Measurements from ENCODE around the gene IPCEF1. TPM values are rescaled to one million over a fixed set of nuclear protein-coding genes. Genes with fewer than 3 reads are reported as not detected.
"Not testable (repeated sequence)": the region's sequence is repeated elsewhere in the genome, so short reads cannot be mapped to it uniquely, and the experiment has no call there.

IPCEF1 gene
- polyA plus RNA-seq, 4 donors, result 3.1 to 8.0 (median 6.7) TPM

DNA sequence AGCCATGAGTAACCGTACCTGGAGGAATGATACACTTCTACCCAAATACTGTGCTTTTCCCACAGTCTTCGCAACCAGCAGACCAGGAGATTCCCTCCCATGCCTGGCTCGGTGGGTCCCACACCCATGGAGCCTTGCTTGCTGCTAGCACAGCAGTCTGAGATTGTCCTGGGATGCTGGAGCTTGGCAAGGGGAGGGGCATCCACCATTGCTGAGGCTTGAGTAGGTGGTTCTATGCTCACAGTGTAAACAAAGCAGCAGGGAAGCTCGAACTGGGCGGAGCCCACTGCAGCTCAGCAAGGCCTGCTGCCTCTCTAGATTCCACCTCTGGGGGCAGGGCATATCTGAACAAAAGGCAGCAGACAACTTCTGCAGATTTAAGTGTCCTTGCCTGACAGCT, 184.2 kb downstream of the IPCEF1 start:
- not testable (repeated sequence) for DNase-seq (ENCODE audit: low read depth in 4 of 4, low spot score in 3 of 4)

DNA sequence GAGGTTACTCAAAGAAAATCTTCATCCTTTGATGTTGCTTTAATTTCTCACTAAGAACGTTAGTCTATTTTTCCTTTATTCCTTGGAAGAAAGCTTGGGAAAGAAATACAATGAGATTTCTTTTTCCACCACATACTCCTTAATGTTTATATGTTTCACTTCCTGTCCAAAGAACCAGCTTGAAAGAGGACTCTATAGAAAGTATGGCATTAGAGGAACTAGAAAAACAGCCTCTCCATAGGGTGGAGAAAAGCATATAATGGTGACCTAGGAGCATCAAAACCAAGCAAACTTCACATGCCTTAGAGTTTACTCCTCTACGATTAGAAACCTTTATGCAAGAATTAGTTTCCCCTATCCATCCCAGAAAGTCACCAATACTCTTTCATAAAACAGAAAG, 186.5 kb downstream of the IPCEF1 start:
- no peak for DNase-seq (ENCODE audit: low read depth in 4 of 4, low spot score in 3 of 4)

DNA sequence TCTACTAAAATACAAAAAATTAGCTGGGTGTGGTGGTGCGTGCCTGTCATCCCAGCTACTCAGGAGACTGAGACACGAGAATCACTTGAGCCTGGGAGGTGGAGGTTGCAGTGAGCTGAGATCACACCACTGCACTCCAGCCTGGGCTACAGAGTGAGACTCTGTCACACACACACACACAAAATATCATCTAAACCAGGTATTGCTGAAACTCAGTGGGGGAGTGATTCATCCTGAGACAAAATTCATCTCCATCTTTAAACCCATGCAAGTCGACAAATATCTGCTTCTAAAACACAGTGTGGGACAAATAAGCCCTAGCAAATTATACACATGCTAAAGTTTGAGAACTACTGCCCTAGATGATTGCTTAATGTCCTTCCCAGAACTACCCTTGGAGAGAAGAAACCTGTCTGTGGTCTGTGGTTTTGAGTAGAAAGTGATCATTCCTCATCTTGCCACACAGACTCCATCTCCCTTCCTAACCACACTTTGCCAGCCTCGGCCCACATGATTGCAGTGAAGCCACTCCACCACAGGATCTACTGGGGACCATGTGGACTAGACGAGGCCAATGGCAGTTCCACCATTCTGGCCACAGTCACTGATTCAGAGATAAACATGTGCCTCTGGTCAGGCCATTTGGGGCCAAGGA, 187.3 kb downstream of the IPCEF1 start:
- no peak for DNase-seq (ENCODE audit: low read depth in 4 of 4, low spot score in 3 of 4)

DNA sequence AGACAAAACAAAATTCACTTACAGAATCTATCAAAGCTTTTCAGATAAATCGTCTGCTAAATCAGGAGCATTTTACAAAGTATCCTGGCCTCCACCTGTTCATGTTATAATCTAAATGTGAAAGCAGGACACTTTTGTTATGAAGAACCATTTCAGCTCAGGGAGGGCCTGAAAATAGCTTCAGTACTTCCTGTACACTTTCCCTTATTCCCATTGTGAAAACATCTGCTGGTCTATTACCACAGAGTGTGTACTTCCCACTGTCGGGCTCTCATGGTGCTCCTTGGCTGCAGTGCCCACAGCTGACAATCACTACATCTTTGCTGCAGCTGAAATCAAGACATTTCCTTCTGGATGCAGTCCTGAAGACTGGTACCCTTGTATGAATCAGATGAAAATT, 189.5 kb downstream of the IPCEF1 start:
- no peak for DNase-seq (ENCODE audit: low read depth in 4 of 4, low spot score in 3 of 4)

DNA sequence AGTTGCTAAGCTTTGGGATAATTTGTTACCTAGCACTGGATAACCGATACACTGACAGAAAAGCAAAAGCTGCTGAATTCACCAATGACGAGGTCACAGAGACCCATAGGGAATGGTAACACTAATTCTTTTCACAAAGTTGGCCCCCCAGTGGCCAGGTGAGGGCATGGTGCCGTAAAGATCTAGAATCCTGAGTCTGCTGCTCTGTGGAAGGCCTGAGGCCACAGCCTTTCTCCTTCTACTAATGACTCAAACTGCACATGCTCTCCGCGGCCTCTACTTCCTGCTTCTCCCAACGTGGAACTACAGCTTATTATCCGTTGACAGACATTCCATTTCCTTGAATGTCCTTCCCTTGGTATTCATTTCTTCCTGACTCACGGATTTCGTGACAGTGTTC, 190.5 kb downstream of the IPCEF1 start:
- no peak for DNase-seq (ENCODE audit: low read depth in 4 of 4, low spot score in 3 of 4)

DNA sequence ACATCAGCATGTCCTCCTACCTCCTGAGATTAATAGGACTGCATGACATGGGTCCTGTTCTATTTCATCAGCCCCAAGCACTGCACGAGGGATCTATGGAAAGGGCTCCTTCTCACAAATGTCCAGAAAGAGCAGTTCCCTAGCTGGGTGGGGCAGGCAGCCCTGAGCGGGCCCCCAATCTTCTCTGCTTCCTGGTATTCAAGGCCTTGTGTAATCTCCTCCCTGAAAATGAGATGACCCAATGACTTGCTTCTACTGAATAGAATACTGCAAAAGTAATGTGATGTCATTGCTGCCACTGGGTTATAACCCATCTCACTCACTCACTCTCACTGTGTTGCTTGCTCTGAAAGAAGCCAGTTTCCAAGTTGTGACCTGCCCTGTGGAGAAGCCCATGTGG, 191.1 kb downstream of the IPCEF1 start:
- DNase-seq (ENCODE audit: low read depth in 4 of 4, low spot score in 3 of 4), result no peak

DNA sequence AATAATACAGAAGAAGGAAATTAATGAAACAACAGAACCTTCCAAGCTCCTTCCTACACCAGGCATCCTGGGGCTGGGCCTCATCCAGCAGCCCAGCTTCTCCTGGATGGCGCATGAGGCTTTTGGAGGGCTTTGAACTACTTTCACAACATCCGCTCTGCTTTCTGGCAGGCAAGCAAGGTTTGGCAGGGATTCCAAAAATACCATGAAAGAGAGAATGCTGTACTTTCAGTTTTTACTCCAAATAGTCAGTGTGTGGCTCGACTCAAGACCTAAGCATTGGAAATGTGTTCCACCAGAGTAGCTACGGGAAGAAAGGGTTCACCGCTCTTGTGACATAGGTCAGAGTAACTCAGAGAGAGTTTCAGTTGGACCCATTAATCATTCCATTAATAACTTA, 192.2 kb downstream of the IPCEF1 start:
- DNase-seq (ENCODE audit: low read depth in 4 of 4, low spot score in 3 of 4), result peak in 3 of 4 donors; percentile 20 to 47 (median 33)

DNA sequence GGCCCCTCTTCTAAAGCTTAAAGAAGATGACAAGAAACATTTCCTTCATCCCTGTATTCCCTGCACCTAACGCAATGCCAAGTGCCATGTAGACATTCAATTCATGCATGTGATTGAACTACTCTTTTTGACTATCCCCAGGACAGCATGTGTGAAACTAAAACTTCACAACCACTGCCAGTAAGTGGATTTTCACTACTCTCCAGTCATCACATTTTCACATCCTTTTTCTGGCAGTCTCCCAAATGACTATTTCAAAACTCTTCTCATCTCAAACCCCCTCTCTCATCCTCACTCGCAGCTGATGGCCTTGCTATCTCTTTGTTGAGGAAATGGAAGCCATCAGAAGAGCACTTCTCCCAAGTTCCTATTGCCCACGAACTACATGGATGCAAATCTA, 194.9 kb downstream of the IPCEF1 start:
- no peak for DNase-seq (ENCODE audit: low read depth in 4 of 4, low spot score in 3 of 4)

DNA sequence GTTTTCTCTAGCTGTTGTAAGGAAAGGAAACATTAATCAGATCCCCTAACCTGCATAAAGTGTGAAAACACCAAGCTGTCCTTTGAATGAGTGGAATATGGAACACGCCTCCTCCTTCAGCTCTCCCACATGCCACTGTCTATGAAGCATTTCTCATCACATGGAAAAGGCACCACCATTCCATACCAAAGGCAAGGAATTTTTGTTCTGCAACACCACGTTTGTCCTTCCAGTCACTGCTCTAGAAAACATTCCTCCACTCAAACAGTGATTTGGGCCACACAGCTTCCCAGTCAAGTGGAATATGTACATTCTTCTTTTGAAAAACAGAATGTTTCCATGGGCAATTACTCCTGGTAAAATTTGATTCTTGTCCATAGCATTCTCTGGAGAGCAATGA, 197.5 kb downstream of the IPCEF1 start:
- DNase-seq (ENCODE audit: low read depth in 4 of 4, low spot score in 3 of 4), result no peak

DNA sequence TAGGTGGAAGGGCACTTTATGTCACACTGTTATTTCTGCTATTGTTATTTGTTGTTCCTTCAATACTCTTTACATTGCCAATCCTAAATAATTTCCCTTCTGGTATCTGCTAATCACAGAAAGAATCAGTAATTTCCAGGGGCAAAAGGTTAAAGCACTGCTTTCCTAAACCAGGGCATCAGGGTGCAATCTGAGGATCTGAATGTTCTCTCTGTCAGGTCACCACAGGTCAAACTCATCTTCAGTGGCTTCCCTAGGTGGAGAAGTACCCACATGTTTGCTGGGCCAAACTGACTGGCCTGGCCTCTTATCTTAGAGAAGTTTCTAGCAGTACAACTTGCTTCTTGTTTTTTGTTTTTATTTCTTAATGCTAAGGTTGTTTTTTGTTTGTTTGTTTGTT, 198.9 kb downstream of the IPCEF1 start:
- no peak for DNase-seq (ENCODE audit: low read depth in 4 of 4, low spot score in 3 of 4)

DNA sequence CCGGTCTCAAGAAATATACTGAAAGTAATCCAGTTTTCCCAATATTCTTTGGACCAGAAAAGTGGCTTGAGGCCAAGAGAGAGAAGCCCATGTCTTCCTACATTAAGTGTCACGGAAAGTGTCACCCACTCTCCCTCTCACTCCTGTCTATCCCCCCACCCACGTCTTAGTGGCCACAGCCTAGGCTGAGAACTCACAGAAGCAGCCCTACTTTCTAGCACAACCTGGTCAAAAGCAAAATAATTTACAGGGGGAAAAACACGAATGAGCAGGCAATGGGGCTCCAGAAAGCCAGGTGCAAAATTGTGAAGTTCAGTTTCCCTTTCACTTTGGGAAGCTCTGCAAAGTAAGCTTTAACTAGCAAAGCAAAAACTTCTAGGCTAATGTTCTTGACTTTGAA, 199.5 kb downstream of the IPCEF1 start:
- DNase-seq (ENCODE audit: low read depth in 4 of 4, low spot score in 3 of 4), result no peak

DNA sequence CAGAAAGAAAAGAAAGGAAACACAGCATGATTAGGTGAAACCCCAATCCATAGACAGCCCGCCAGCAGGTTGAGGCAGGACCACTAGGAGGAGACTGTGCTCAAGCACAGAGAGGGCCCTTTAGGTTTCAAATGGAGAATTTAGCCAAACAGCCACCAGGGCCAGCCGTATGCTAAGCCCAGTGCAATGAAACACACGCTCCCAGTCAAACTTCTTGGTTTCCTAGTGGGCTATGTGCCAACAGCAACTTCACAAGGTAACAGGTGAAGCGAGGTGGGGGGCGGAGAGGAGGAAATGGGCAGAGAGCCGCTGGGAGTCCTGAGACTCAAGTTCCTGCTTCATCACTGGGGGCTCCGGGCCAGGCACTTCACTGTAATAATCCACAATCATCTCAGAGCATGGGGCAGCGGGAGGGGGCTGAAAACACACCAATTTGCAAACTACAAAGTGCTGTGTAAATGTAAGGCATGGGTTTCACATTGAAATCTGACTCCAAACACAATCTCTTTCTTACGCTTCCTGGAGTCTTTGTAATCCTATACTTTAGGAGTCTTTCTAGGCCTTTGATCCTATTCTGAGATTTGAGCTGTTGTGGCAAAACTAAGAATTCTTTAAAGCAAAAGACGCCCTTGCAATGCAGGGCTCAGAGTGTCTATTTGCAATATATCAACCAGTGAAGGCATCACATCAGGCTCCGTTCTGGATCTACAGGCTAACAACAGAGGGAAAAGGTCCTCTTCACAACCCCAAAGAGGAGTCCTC, 200.3 kb downstream of the IPCEF1 start:
- DNase-seq (ENCODE audit: low read depth in 4 of 4, low spot score in 3 of 4), result peak; percentile 42 to 77 (median 56)

DNA sequence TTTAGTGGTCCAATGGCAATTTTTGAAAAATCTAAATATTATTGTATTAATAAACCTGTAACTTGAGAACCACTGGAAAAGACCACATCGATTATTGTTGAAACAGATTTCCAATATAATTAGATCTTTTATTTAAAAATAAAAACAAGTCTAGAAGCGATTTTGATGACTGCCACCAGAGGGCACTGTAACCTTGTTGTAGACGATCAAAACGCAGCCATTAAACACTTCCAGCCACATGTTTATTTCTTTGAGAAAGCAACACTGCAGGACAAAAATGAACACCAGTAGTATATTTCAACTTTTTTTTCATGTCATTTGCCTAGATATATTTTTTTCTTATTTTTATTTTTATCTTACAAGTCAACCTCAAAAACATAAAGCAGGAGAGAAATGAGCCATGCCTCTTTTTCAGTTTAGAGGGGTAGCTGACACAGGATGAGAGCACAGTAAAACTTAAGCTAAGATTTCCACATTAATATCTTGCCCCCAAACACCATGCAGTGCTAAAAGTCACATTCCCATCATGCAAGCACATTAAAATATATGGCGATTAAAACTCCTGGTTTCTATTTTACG, 202.1 kb downstream of the IPCEF1 start:
- DNase-seq (ENCODE audit: low read depth in 4 of 4, low spot score in 3 of 4), result peak in 3 of 4 donors; percentile 51 to 64 (median 54)

DNA sequence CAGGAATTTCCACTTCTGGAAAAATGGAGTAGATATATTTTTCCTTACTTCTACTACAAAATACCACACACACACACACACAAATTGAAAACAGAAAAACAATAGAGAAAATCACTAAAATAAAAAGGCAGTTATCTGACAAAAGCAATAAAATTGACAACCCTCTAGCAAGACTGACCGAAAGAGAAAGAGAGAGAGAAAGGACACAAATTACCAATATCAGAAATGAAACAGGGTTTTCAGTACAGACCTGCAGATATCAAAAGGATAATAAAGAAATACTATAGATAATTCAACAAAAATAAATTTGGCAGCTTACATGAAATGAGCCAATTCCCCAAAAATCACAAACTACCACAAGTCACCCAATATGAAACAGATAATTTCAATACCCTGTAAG, 212.8 kb downstream of the IPCEF1 start:
- DNase-seq (ENCODE audit: low read depth in 4 of 4, low spot score in 3 of 4), result no peak

DNA sequence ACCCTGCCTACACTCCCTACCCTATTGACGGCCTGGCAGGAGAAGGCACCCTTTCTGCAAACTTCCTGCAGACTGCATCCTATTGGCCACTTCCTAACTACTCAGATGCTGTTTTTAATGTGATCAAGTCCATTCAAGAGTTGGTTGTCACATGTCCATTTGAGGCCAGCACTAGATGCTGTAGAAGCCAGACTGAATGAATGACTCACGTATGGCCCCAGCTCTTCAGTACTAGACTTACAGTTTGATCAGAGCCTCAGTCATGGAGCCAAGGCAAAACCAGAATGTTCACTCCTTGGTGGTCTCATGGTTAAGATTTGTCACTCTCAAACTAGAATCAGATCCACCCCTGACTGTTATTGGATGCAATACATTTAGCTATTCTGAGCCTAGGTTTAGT, 215.9 kb downstream of the IPCEF1 start:
- no peak for DNase-seq (ENCODE audit: low read depth in 4 of 4, low spot score in 3 of 4)

DNA sequence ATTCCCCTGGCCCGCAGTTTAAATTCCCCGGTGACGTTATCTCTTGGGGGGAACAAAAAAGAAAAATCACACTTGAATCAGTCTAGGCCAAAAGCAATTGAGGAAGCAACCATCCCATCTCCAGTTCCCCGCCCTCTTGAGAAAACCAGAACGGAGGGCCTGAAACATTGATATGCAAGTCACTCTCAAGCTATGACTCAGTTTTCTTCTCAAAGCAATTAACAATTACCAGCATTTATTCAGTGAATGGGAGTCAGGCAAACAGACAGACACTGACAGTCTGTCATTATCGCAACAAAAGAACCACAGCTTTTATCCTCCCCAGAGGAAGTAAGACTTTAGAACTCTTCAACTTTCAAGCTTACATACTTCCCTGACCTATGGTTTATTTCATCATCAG, 216.7 kb downstream of the IPCEF1 start:
- no peak for DNase-seq (ENCODE audit: low read depth in 4 of 4, low spot score in 3 of 4)

DNA sequence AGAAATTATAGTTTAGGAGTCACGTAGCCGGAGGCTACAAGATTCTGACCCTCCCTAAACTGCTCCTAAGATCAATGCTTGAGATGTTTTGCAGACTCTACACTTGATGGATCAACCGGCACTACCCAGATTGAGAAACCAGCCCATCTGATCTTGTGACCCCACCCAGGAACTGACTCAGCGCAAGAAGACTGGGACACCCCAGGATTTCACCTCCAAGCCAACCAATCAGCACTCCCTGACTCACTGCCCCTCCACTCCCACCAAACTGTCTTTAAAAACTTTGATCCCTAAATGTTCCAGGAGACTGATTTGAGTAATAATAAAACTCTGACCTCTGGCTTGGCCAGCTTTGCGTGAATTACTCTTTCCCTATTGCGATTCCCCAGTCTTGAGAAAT, 217.8 kb downstream of the IPCEF1 start:
- no peak for DNase-seq (ENCODE audit: low read depth in 4 of 4, low spot score in 3 of 4)

DNA sequence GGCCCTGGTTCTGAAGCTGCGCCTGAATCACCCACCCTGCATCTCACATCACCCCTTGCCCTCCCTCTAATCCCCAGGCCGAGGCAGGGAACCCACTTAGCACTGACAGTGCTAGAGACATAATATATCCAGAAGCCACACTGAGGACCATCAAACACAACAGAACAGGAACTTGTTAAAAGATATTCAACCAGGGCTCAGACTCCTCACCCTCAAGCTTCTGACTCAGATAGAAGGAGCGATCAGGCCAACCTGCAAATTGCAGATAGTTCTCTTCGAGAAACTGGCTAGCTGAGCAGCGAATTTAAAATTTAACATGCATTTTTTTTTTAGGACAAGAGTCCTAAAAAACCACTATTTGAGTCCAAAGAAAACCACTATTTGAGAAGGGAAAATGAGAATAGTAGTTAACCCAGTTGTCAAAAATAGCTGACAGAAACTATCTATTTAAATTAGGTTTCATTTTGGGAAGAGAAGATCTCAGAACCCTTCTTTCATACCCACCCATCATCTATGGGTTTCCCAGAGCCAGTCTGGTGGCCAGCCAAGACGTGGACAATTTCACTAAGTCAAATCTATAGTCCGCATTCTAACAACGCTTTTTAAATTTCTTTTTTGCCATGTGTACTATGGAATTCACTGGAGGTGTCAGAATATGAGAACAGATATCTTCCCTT, 222.0 kb downstream of the IPCEF1 start:
- DNase-seq (ENCODE audit: low read depth in 4 of 4, low spot score in 3 of 4), result no peak

DNA sequence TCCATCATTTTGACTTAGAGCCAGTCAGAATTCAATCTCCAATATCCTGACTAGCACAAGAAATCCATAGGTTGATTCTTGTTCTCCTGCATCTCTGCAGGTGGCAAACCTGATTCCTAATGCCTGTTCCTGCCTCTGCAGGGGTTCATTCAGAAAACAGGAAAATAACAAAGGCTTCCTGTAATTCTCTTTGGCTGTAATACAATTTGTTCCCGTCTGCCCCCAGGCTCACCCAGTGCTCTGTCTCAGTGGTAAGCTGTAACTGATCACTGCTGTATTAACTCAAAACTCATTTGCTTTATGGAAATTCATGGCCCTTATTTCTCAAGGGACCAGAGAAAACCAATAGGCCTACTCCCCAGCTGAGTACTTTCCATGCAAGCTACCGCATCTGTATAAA, 228.9 kb downstream of the IPCEF1 start:
- no peak for DNase-seq (ENCODE audit: low read depth in 4 of 4, low spot score in 3 of 4)

DNA sequence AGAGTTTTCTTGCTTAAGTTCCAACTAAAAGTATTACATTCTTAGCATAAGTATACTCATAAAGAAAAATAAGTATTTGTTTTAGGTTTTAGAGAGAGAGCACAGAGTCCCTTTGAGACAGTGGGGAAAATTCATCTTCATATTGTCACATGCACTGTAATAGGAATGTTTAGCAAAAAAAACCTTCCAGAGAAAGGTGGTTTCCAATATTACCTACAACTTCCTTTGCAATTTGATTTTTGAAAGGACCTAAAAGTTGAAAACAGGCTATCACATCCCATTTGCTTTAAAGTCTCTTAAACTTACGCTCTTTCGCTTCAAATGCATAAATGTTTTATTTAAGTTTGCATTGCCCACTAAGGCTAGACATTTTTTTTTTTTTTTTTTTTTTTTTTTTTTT, 231.2 kb downstream of the IPCEF1 start:
- no peak for DNase-seq (ENCODE audit: low read depth in 4 of 4, low spot score in 3 of 4)

DNA sequence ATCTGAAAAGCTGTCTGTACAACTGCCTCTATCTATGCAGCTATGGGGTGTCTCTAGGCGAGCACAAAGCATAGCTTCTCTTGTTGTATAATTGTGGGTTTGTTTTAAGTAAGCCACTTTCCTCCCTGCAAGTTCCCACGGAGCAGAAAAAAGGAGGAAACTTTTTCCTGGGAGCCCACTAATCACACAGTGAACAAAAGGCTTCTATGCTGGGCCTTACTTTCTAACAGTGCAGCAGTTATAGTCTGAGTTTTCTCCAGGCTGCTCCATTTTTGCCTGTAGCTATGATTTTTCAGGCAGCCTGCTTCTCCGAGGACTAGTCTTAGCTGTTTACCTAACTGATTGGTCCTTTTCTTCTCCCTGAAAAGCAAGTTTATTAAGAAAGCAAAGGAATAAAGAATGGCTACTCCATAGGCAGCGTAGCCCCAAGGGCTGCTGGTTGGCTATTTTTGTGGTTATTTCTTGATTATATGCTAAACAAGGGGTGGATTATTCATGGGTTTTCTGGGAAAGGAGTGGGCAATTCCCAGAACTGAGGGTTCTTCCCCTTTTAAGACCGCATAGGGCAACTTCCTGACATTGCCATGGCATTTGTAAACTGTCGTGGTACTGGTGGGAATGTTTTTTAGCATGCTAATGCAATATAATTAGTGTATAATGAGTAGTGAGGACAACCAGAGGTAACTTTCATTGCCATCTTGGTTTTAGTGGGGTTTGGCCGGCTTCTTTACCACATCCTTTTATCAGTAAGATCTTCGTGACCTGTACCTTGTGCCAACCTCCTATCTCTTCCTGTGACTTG, 233.2 kb downstream of the IPCEF1 start:
- no peak for DNase-seq (ENCODE audit: low read depth in 4 of 4, low spot score in 3 of 4)
